Stomach (tissue), 9 donors: ENCODE data around the gene INPP5A. TPM values are rescaled to one million over a fixed set of nuclear protein-coding genes. Genes with fewer than 3 reads are reported as not detected.
A peak's percentile ranks its signal among the peaks of the same experiment; 100 is the strongest.

ENCODE experiments used
- DNase-seq, 2 donors: peaks; one replicate each; pipeline versions ENCODE4 v3.0.0 to v3.0.0-alpha.2; 2013 to 2019
- H3K27ac ChIP-seq, 5 donors: fragments of 200-600 bp in 4 of 5; sonication (generic) in 4 of 5; one replicate each; pipeline ENCODE4 v1.5.1; 2013 to 2019; ENCODE audit warnings: mild to moderate bottlenecking in 1 of 5, moderate library complexity in 1 of 5
- H3K27me3 ChIP-seq, 3 donors: fragments of 200-600 bp; sonication (generic); one replicate each; pipeline ENCODE4 v1.5.1; 2017 to 2019; ENCODE audit warnings: mixed run types in 1 of 3
- H3K36me3 ChIP-seq, 4 donors: fragments of 200-600 bp; sonication (generic); 1 replicate in 3 of 4; 2 replicates in 1 of 4; pipeline ENCODE4 v1.5.1; 2016 to 2019
- H3K4me1 ChIP-seq, 4 donors: fragments of 200-600 bp; sonication (generic); one replicate each; pipeline ENCODE4 v1.5.1; 2016 to 2019
- H3K4me3 ChIP-seq, 4 donors: fragments of 200-600 bp; sonication (generic) in 3 of 4; one replicate each; pipeline ENCODE4 v1.5.1; 2016 to 2019; ENCODE audit warnings: mild to moderate bottlenecking in 1 of 4
- H3K9me3 ChIP-seq, 4 donors: fragments of 200-600 bp; sonication (generic); one replicate each; pipeline ENCODE4 v1.5.1; 2016 to 2019
- CTCF ChIP-seq, 7 experiments: fragments of 450-650 bp in 4 of 7; fragments of 200-600 bp in 3 of 7; sonication (generic) in 3 of 7; IDR thresholded peaks; one replicate each; pipeline ENCODE4 v1.5.1; 2016 to 2019; ENCODE audit warnings: antibody characterized with exemption in 7 of 7, control low read depth in 2 of 7, mild to moderate bottlenecking in 1 of 7
- EP300 ChIP-seq: sonication (generic); formaldehyde crosslinking; IDR thresholded peaks from one replicate; pipeline ENCODE4 v1.6.1; 2017; ENCODE audit warnings: antibody characterized with exemption
- POLR2A ChIP-seq, 4 donors: fragments of 450-650 bp; IDR thresholded peaks; one replicate each; pipeline ENCODE4 v1.6.1; 2016; ENCODE audit warnings: antibody characterized with exemption in 4 of 4, control low read depth in 2 of 4, mild to moderate bottlenecking in 1 of 4, moderate library complexity in 1 of 4
- POLR2AphosphoS5 ChIP-seq, 3 donors: sonication (generic); formaldehyde crosslinking; IDR thresholded peaks; one replicate each; pipeline ENCODE4 v1.6.1; 2016; ENCODE audit warnings: antibody characterized with exemption in 3 of 3
- WGBS, 5 donors: extraction: QIAGEN DNeasy Blood & Tissue Kit in 3 of 5; methylation state at CpG; one replicate each; pipeline versions ENCODE4 v1.1.5 to v1.1.7; 2013 to 2018; 5-methylcytosine and 5-hydroxymethylcytosine counted together
- intact Hi-C: fragments of 100-400 bp; cut with DNase I; formaldehyde crosslinking; loops from one replicate; pipeline ENCODE4 v1.15.1; 2023; ENCODE audit warnings: low total_unique reads
- polyA plus RNA-seq, 3 donors: library from polyadenylated mRNA; stranded (reverse); fragments of 200-250 nt; gene quantifications; one replicate each; pipeline ENCODE4 v1.2.3, GENCODE V29; 2013
- total RNA-seq, 5 donors: library from RNA; depleted of rRNA; stranded (reverse); fragments of >200 nt; gene quantifications; one replicate each; pipeline versions ENCODE4 v1.1.0 to v1.2.3, GENCODE V29; 2014 to 2016
- donor health status: healthy with polysubstance abuse.
- donor health status: Bipolar disorder and iron deficiency.
- donor health status: healthy.

INPP5A gene
- total and polyA plus RNA-seq, 8 donors, result 17.2 to 72.3 (median 31.0) TPM

DNA sequence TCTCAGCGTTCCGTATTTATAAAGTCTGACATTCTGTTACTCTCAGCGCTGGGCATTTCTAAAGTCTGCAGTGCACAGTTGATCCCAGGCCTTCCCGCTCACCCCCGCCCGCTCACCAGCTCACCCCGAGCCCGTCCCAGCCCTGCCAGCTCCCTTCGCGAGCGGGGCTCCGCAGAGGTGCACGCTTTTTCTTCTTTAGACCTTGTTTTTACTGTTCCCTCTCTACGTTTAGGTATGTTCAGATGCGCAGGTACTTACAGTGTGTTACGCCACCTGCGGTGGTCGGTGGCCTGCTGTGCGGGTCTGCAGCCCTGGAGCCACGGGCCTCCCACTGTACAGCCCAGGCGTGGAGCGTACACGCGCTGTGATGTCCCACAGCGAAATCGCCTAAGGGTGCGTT, 219.6 kb downstream of the INPP5A start:
- no peak for DNase-seq
- Histone ChIP-seq H3K4me3 (no peak overlapping the region), H3K27me3 (no peaks in the 10 kb centered on the region), H3K9me3 (no peaks in the 10 kb centered on the region), H3K36me3 (peaks cover 22 to 95% (median 79%) of the 10 kb centered on the region in 4 donors), H3K27ac (no peak overlapping the region), H3K4me1 (peaks cover 0 to 7% (median 0%) of the 10 kb centered on the region in 4 donors)
- TF ChIP-seq POLR2A (IDR thresholded peaks at IDR 0.05) (no peak), CTCF (IDR thresholded peaks at IDR 0.05) (no peak), POLR2AphosphoS5 (IDR thresholded peaks at IDR 0.05) (no peak), EP300 (no peak)
- 95 to 98% (median 98%) methylated on average over 27 of the region's 27 CpGs for WGBS, 5 donors
- intact Hi-C loops, result no loop called here

DNA sequence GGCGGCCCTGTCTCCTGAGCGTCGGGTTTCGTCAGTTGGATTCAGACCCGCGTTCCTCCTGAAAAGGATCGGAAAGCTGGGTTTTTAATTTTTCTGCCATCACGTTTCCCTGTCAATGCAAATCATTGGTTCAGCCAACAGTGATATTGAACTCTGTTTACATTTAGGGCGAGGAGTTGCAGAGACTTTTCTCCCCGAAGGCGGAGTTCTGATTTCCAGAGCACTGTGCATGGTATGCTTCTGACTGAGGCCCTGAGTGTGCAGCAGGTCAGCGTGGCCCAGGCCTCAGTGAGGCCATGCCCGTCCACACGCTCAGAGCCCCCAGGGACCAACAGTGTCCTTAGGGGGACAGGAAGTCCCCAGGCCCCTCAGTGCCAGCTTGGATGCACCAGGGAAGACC, 221.3 kb downstream of the INPP5A start:
- whole genome bisulfite sequencing, 5 donors, result 51 to 66% (median 60%) methylated on average over 13 to 14 of the region's 14 CpGs
- intact Hi-C loops, result no loop called here
- H3K36me3 ChIP-seq, result peaks cover 17 to 85% (median 69%) of the 10 kb centered on the region in 4 donors
- H3K27ac ChIP-seq, result peak overlapping the region; percentile 37 to 75 (median 61)
- H3K9me3 ChIP-seq, result no peaks in the 10 kb centered on the region
- H3K27me3 ChIP-seq, result no peaks in the 10 kb centered on the region
- H3K4me3 ChIP-seq, result no peak overlapping the region
- TF ChIP-seq POLR2A (IDR thresholded peaks at IDR 0.05) (no peak), POLR2AphosphoS5 (IDR thresholded peaks at IDR 0.05) (peak in 1 of 3 donors; percentile 4)
- peak; percentile 39 to 72 for DNase-seq
- H3K4me1 ChIP-seq, result peaks cover 0 to 14% (median under 1%) of the 10 kb centered on the region in 4 donors

DNA sequence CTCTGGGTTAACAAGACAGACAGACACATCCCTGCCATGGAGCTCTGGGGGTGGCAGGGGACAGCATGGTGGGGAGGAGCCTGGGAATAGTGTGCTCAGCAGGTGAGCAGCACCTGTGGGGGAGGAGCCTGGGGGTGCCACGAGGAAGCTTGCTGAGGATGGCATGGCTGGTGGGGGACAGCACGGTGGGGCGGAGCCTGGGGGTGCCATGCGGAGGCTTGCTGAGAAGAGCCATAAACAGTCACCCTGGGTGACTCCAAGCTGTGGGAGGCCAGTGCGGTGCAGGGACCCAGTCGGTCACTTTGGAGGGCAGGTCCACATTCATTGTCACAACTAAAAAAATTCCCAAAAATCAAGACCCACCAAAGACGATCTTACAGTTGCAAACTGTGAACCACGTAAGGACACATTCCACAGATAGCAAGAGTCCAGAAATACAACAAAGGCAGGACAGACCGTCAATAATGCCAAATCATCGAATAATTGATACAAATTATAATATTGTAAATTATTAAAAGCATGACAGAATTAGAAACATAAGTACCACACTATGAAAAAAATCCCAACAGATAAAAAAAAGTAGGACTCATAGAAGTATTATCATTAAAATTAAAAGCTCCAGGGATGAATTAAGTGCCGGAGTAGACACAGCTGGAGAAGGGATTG, 223.9 kb downstream of the INPP5A start:
- Histone ChIP-seq H3K4me3 (no peak overlapping the region), H3K9me3 (no peaks in the 10 kb centered on the region), H3K36me3 (peaks cover 7 to 75% (median 55%) of the 10 kb centered on the region in 4 donors), H3K27me3 (no peaks in the 10 kb centered on the region), H3K4me1 (peaks cover 0 to 20% (median 4%) of the 10 kb centered on the region in 4 donors), H3K27ac (no peak overlapping the region)
- WGBS, 5 donors, result 92 to 95% (median 94%) methylated on average over 11 of the region's 11 CpGs
- TF ChIP-seq CTCF (IDR thresholded peaks at IDR 0.05), result no peak
- TF ChIP-seq EP300, result no peak
- no peak for TF ChIP-seq POLR2A (IDR thresholded peaks at IDR 0.05)
- no peak for TF ChIP-seq POLR2AphosphoS5 (IDR thresholded peaks at IDR 0.05)
- DNase-seq, result no peak
- intact Hi-C loops, result no loop called here

DNA sequence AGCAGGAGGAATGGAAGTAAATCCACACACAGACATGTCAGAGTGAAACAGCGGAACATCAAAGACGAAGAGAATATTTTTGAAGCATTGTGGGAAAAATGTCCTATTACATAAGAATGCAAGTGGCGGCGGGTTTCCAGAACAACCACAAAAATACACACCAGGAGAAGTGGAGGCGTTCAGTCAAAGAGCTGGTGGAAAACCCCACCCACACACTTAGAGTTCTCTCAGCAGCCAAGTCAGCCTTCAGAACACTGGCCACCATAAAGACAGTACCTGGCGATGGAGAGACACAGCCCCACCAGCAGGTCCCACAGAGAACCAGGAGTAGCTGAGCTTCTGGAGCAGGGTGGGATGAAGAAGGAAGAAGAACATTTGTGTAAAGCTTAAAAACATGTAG, 224.7 kb downstream of the INPP5A start:
- Histone ChIP-seq H3K27me3 (no peaks in the 10 kb centered on the region), H3K4me1 (peaks cover 0 to 20% (median 4%) of the 10 kb centered on the region in 4 donors), H3K9me3 (no peaks in the 10 kb centered on the region), H3K36me3 (peaks cover 5 to 71% (median 48%) of the 10 kb centered on the region in 4 donors), H3K4me3 (no peak overlapping the region), H3K27ac (no peak overlapping the region)
- WGBS, 5 donors, result 76 to 91% (median 86%) methylated on average over 6 of the region's 6 CpGs
- intact Hi-C loops, result no loop called here
- DNase-seq, result no peak
- TF ChIP-seq EP300, result no peak
- no peak for TF ChIP-seq POLR2A (IDR thresholded peaks at IDR 0.05)
- TF ChIP-seq POLR2AphosphoS5 (IDR thresholded peaks at IDR 0.05), result no peak
- TF ChIP-seq CTCF (IDR thresholded peaks at IDR 0.05), result no peak

GRCh38 chr10:132763545-132763944, 226.0 kb downstream of the INPP5A start:
- H3K36me3 ChIP-seq, result peaks cover 0 to 72% (median 50%) of the 10 kb centered on the region in 4 donors
- H3K27me3 ChIP-seq, result no peaks in the 10 kb centered on the region
- 86 to 97% (median 89%) methylated on average over 4 to 5 of the region's 5 CpGs for WGBS, 5 donors
- no peaks in the 10 kb centered on the region for H3K9me3 ChIP-seq
- H3K27ac ChIP-seq, result no peak overlapping the region
- intact Hi-C loops, result no loop called here
- H3K4me3 ChIP-seq, result no peak overlapping the region
- H3K4me1 ChIP-seq, result peaks cover 0 to 20% (median 4%) of the 10 kb centered on the region in 4 donors
- no peak for DNase-seq
- TF ChIP-seq POLR2AphosphoS5 (IDR thresholded peaks at IDR 0.05), result no peak
- TF ChIP-seq EP300, result no peak
- TF ChIP-seq CTCF (IDR thresholded peaks at IDR 0.05), result no peak
- no peak for TF ChIP-seq POLR2A (IDR thresholded peaks at IDR 0.05)
